CD4-positive, alpha-beta T cell treated with Interleukin-15 for 4 hours (primary cell): Measurements from ENCODE around the gene MYH15.

ENCODE experiments used
- DNase-seq: peaks from one replicate; pipeline ENCODE4 v3.0.0-alpha.2; 2020; ENCODE audit warnings: low spot score

The MYH15 gene

DNA sequence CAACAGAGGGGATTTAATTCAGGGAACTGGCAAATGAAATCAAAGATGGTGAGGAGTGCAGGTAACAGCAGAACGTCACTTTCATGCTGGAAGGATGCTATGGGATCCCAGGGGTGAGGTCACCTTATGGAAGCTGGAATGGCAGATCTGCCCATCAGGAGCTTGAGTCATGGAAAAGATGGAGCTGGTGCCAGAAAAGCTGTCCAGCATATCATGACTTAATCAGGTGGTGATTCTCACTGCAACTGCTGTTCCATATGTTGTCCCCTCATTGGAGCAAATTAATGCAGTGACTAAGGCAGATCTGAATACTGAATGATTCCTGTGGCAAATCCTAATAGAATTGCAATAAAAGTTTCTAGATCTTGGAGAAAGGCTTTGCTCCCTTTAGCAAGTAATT, 175.7 kb downstream of the MYH15 start:
- no peak for DNase-seq

DNA sequence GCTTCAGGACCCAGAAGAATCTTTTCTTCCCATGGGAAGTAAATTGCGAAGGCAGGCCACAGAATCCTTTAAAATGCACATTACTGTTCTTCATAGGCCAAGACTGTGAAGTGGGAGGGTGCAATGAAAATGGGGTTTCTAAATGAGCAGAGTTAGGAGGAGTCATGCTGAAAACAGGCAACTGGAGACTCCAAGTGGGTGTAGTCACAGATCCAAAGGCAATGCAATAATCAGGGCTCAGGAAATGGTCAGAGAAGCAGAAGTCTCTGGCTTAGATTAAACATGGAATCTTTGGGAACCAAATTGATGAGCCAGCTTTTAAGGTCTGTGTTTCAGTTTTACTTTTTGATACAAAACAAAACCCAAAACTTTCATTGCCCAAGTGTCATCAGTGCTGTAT, 176.4 kb downstream of the MYH15 start:
- no peak for DNase-seq

- no peak for DNase-seq
These were observed 178.6 kb downstream of the MYH15 start for GRCh38 chr3:108331792-108332191.
